Ascending aorta (tissue), 2 donors: ENCODE data around the gene ALOX12. TPM values are rescaled to one million over a fixed set of nuclear protein-coding genes. Genes with fewer than 3 reads are reported as not detected.

Experiments
- DNase-seq, 2 donors: peaks; one replicate each; pipeline ENCODE4 v3.0.0-alpha.2; 2019; ENCODE audit warnings: low spot score in 2 of 2
- H3K27ac ChIP-seq, 2 donors: fragments of 200-600 bp; sonication (generic); one replicate each; pipeline ENCODE4 v1.5.1; 2016 to 2017; ENCODE audit warnings: mild to moderate bottlenecking in 1 of 2
- H3K27me3 ChIP-seq: fragments of 200-600 bp; sonication (generic); one replicate; pipeline ENCODE4 v1.5.1; 2017
- H3K36me3 ChIP-seq, 2 donors: fragments of 200-600 bp; sonication (generic); one replicate each; pipeline ENCODE4 v1.5.1; 2016
- H3K4me1 ChIP-seq, 2 donors: fragments of 200-600 bp; sonication (generic); one replicate each; pipeline ENCODE4 v1.5.1; 2016 to 2017; ENCODE audit warnings: mild to moderate bottlenecking in 1 of 2
- H3K4me3 ChIP-seq, 2 donors: fragments of 200-600 bp; sonication (generic); one replicate each; pipeline ENCODE4 v1.5.1; 2016 to 2017; ENCODE audit warnings: mild to moderate bottlenecking in 1 of 2
- H3K9me3 ChIP-seq, 2 donors: fragments of 200-600 bp; sonication (generic); one replicate each; pipeline ENCODE4 v1.5.1; 2016
- CTCF ChIP-seq, 3 experiments: fragments of 200-600 bp in 2 of 3; fragments of 450-650 bp in 1 of 3; sonication (generic) in 2 of 3; IDR thresholded peaks; one replicate each; pipeline ENCODE4 v1.5.1; 2016 to 2019; ENCODE audit warnings: antibody characterized with exemption in 3 of 3, mild to moderate bottlenecking in 1 of 3, moderate library complexity in 1 of 3
- intact Hi-C: fragments of 100-400 bp; cut with DNase I; formaldehyde crosslinking; loops from one replicate; pipeline ENCODE4 v1.15.1; 2023
- total RNA-seq: library from RNA; depleted of rRNA; stranded (reverse); fragments of >200 nt; gene quantifications from one replicate; pipeline ENCODE4 v1.1.0, GENCODE V29; 2016

The ALOX12 gene
- total RNA-seq, 1 donor from 2014 or later, result not detected

- intact Hi-C loops, result no loop called here
- Histone ChIP-seq H3K27me3 (no peaks in the 10 kb centered on the region), H3K4me1 (no peaks in the 10 kb centered on the region), H3K4me3 (no peak overlapping the region), H3K9me3 (no peaks in the 10 kb centered on the region), H3K27ac (no peak overlapping the region), H3K36me3 (no peaks in the 10 kb centered on the region)
- TF ChIP-seq CTCF (IDR thresholded peaks at IDR 0.05), result no peak
- no peak for DNase-seq
These were observed 63.1 kb downstream of the ALOX12 start for GRCh38 chr17:7058831-7059447.

Other genes with a start within 250 kb of the ALOX12 start
- 39.8 TPM for gene XAF1, start 240.0 kb upstream of the ALOX12 start, total RNA-seq
- gene FBXO39, start 219.8 kb upstream of the ALOX12 start, total RNA-seq, result not detected
- gene TEKT1, start 164.3 kb upstream of the ALOX12 start, total RNA-seq, result not detected
- 156 TPM for gene RNASEK, start 16.6 kb downstream of the ALOX12 start, total RNA-seq
- 16.4 TPM for gene BCL6B, start 27.0 kb downstream of the ALOX12 start, total RNA-seq
- 1.5 TPM for gene SLC16A13, start 40.0 kb downstream of the ALOX12 start, total RNA-seq
- not detected for gene SLC16A11, start 48.0 kb downstream of the ALOX12 start, total RNA-seq
- 29.8 TPM for gene CLEC10A, start 84.2 kb downstream of the ALOX12 start, total RNA-seq
- gene ASGR2, start 118.8 kb downstream of the ALOX12 start, total RNA-seq, result not detected
- gene ASGR1, start 183.3 kb downstream of the ALOX12 start, total RNA-seq, result 3.9 TPM
- gene DLG4, start 223.8 kb downstream of the ALOX12 start, total RNA-seq, result 34.9 TPM
- gene ACADVL, start 223.9 kb downstream of the ALOX12 start, total RNA-seq, result 1,048 TPM
- gene DVL2, start 238.5 kb downstream of the ALOX12 start, total RNA-seq, result 17.2 TPM
- 13.3 TPM for gene PHF23, start 243.4 kb downstream of the ALOX12 start, total RNA-seq
- gene GABARAP, start 246.4 kb downstream of the ALOX12 start, total RNA-seq, result 422 TPM